ENCODE results near the gene KCNJ3.
"Not testable (repeated sequence)": the region's sequence is repeated elsewhere in the genome, so short reads cannot be mapped to it uniquely, and the experiment has no call there.

Gene KCNJ3

GRCh38 chr2:154846842-154847241, 148.3 kb downstream of the KCNJ3 start:
- no peak for DNase-seq (ENCODE audit: low read depth)

GRCh38 chr2:154849482-154849881, 151.0 kb downstream of the KCNJ3 start:
- no peak for DNase-seq (ENCODE audit: low read depth)

GRCh38 chr2:154850532-154850931, 152.0 kb downstream of the KCNJ3 start:
- DNase-seq (ENCODE audit: low read depth), result no peak

- no peak for DNase-seq (ENCODE audit: low read depth)
Measured at GRCh38 chr2:154855138-154855537, 156.6 kb downstream of the KCNJ3 start.

GRCh38 chr2:154867151-154867550, 168.7 kb downstream of the KCNJ3 start:
- DNase-seq (ENCODE audit: low read depth), result not testable (repeated sequence)

GRCh38 chr2:154875999-154876398, 177.5 kb downstream of the KCNJ3 start:
- DNase-seq (ENCODE audit: low read depth), result no peak

- DNase-seq (ENCODE audit: low read depth), result no peak
Measured at GRCh38 chr2:154882725-154883124, 184.2 kb downstream of the KCNJ3 start.

- DNase-seq (ENCODE audit: low read depth), result no peak
Measured at GRCh38 chr2:154886316-154886715, 187.8 kb downstream of the KCNJ3 start.

- DNase-seq (ENCODE audit: low read depth), result no peak
Measured at GRCh38 chr2:154898269-154898668, 199.8 kb downstream of the KCNJ3 start.

- DNase-seq (ENCODE audit: low read depth), result no peak
Measured at GRCh38 chr2:154901063-154901462, 202.6 kb downstream of the KCNJ3 start.
